GM12891 (cell line): ENCODE results near the gene SLC26A1.

Experiments used
- DNase-seq: peaks from one replicate; pipeline ENCODE4 v3.0.0; 2011; ENCODE audit warnings: low spot score; ENCODE audit not compliant: insufficient read length
- FAIRE-seq: peaks from 2 replicates; lab custom pipeline; 2011; peaks lifted over from hg19 to GRCh38; lab: Jason Lieb, UNC
- PAX5 ChIP-seq: IDR thresholded peaks from 2 replicates; pipeline ENCODE4 v1.6.1; 2011; ENCODE audit warnings: low read length, moderate library complexity, mild to moderate bottlenecking; ENCODE audit not compliant: insufficient read depth, severe bottlenecking
- POLR2A ChIP-seq: IDR thresholded peaks from 2 replicates; pipeline ENCODE4 v1.6.1; 2011; ENCODE audit warnings: low read depth, low read length, control low read depth
- POLR2AphosphoS5 ChIP-seq: IDR thresholded peaks from 2 replicates; pipeline ENCODE4 v1.6.1; 2011; ENCODE audit warnings: low read depth, low read length, control low read depth
- POU2F2 ChIP-seq: IDR thresholded peaks from 2 replicates; pipeline ENCODE4 v1.6.1; 2011; ENCODE audit warnings: low read depth, mild to moderate bottlenecking, control low read depth, low read length, moderate library complexity
- SPI1 ChIP-seq: IDR thresholded peaks from 2 replicates; pipeline ENCODE4 v1.6.1; 2011; ENCODE audit warnings: low read depth, low read length, control low read depth
- TAF1 ChIP-seq: IDR thresholded peaks from 2 replicates; pipeline ENCODE4 v1.6.1; 2011; ENCODE audit warnings: low read depth, low read length, control low read depth

The SLC26A1 gene

GRCh38 chr4:1014291-1015167 lies 21.3 kb upstream of the SLC26A1 start:
- no peak for DNase-seq
- FAIRE-seq, result no peak
- TF ChIP-seq TAF1, result no peak

- no peak for FAIRE-seq
- TF ChIP-seq POU2F2 (no peak), POLR2AphosphoS5 (no peak), POLR2A (no peak), PAX5 (no peak), TAF1 (no peak), SPI1 (no peak)
- no peak for DNase-seq
Measured at GRCh38 chr4:1013225-1014073, 20.2 kb upstream of the SLC26A1 start.

- no peak for TF ChIP-seq POLR2A
- no peak for TF ChIP-seq SPI1
- TF ChIP-seq PAX5, result no peak
- TF ChIP-seq TAF1, result no peak
- TF ChIP-seq POU2F2, result no peak
- TF ChIP-seq POLR2AphosphoS5, result no peak
- DNase-seq (no peak), FAIRE-seq (no peak)
Measured at GRCh38 chr4:1012034-1012739, 19.0 kb upstream of the SLC26A1 start.

GRCh38 chr4:1011666-1012033 lies 18.4 kb upstream of the SLC26A1 start:
- FAIRE-seq, result no peak
- no peak for DNase-seq

GRCh38 chr4:1011022-1011665 lies 17.9 kb upstream of the SLC26A1 start, which contains the start of gene FGFRL1:
Gene FGFRL1, plus strand, starts transcription at chr4:1011626. Its CDS starts 860 bp downstream, at chr4:1012486.
- DNase-seq, result peak; percentile 90
- FAIRE-seq, result peak; percentile 16

More at GRCh38 chr4:1011666-1012033, 18.4 kb upstream of the SLC26A1 start:
- no peak for TF ChIP-seq POLR2A
- no peak for TF ChIP-seq POU2F2
- no peak for TF ChIP-seq TAF1
- no peak for TF ChIP-seq POLR2AphosphoS5
- TF ChIP-seq PAX5, result no peak
- TF ChIP-seq SPI1, result no peak

GRCh38 chr4:1010395-1011021 lies 17.3 kb upstream of the SLC26A1 start:
- no peak for TF ChIP-seq POU2F2
- no peak for TF ChIP-seq POLR2A
- no peak for TF ChIP-seq POLR2AphosphoS5
- TF ChIP-seq TAF1, result no peak
- TF ChIP-seq SPI1, result no peak
- no peak for TF ChIP-seq PAX5
- FAIRE-seq (peak; percentile 13), DNase-seq (no peak)

More at GRCh38 chr4:1011022-1011665, 17.9 kb upstream of the SLC26A1 start, which contains the start of gene FGFRL1:
- TF ChIP-seq TAF1, result no peak

- peak; percentile 78 for DNase-seq
- FAIRE-seq, result peak; percentile 84
- no peak for TF ChIP-seq POU2F2
- no peak for TF ChIP-seq PAX5
- TF ChIP-seq POLR2A, result no peak
- TF ChIP-seq POLR2AphosphoS5, result no peak
- no peak for TF ChIP-seq SPI1
Measured at GRCh38 chr4:1009542-1010394, 16.6 kb upstream of the SLC26A1 start.

- peak; percentile 61 for FAIRE-seq
Measured at GRCh38 chr4:1008840-1009541, 15.8 kb upstream of the SLC26A1 start.

More at GRCh38 chr4:1008840-1009541, 15.8 kb upstream of the SLC26A1 start:
- no peak for TF ChIP-seq PAX5
- TF ChIP-seq POLR2AphosphoS5, result no peak
- TF ChIP-seq SPI1, result no peak
- TF ChIP-seq POLR2A, result no peak
- TF ChIP-seq POU2F2, result no peak
- no peak for TF ChIP-seq TAF1
- DNase-seq, result no peak
